ENCODE results near the gene C5. TPM values are rescaled to one million over a fixed set of nuclear protein-coding genes. Genes with fewer than 3 reads are reported as not detected.
"Not testable (repeated sequence)": the region's sequence is repeated elsewhere in the genome, so short reads cannot be mapped to it uniquely, and the experiment has no call there.

The C5 gene
- total RNA-seq, 2 experiments from 2014 or later: 1.9 to 3.4 TPM

- Mint-ChIP-seq H3K9me3 (no peaks in the 10 kb centered on the region), H3K27ac (no peak overlapping the region), H3K4me1 (ENCODE audit: low read depth) (peaks cover 23% of the 10 kb centered on the region), H3K27me3 (no peaks in the 10 kb centered on the region), H3K36me3 (ENCODE audit: low read depth) (no peaks in the 10 kb centered on the region), H3K4me3 (no peak overlapping the region)
- POLR2A ChIA-PET: interaction anchor here (0.5 kb wide), 1 partner anchor 174 kb away, joined by 4 read pairs; no protein-coding TSS in a partner anchor
- DNase-seq (no peak), ATAC-seq (peak; percentile 30)
- CTCF ChIA-PET: interaction anchor here (2.4 kb wide), 1 partner anchor 9 kb away, joined by 10 read pairs; no protein-coding TSS in a partner anchor
- intact Hi-C loops (cut with micrococcal nuclease): no loop called here
- TF ChIP-seq CTCF (IDR thresholded peaks at IDR 0.05): no peak
Observed at GRCh38 chr9:120971938-120972337, 78.1 kb downstream of the C5 start.

GRCh38 chr9:120971471-120971870, 78.6 kb downstream of the C5 start:
- CTCF ChIA-PET: interaction anchor here (2.4 kb wide), 1 partner anchor 10 kb away, joined by 10 read pairs; no protein-coding TSS in a partner anchor
- intact Hi-C loops (cut with micrococcal nuclease); DNase-seq; ATAC-seq; H3K36me3 Mint-ChIP-seq (ENCODE audit: low read depth); H3K4me3 Mint-ChIP-seq; H3K27me3 Mint-ChIP-seq; H3K9me3 Mint-ChIP-seq; H3K27ac Mint-ChIP-seq: not testable (repeated sequence)
- POLR2A ChIA-PET: interaction anchor here (1.1 kb wide), 1 partner anchor 11 kb away, joined by 3 read pairs; no protein-coding TSS in a partner anchor
- H3K4me1 Mint-ChIP-seq (ENCODE audit: low read depth): peaks cover 23% of the 10 kb centered on the region

- Mint-ChIP-seq H3K27me3 (peaks cover 3% of the 10 kb centered on the region), H3K27ac (no peak overlapping the region), H3K36me3 (ENCODE audit: low read depth) (no peaks in the 10 kb centered on the region), H3K4me3 (no peak overlapping the region), H3K4me1 (ENCODE audit: low read depth) (peaks cover 19% of the 10 kb centered on the region), H3K9me3 (no peaks in the 10 kb centered on the region)
- POLR2A ChIA-PET: interaction anchor here (0.6 kb wide), 1 partner anchor 68 kb away, joined by 3 read pairs; no protein-coding TSS in a partner anchor
- ATAC-seq (no peak), DNase-seq (no peak)
- intact Hi-C loops (cut with micrococcal nuclease): no loop called here
- CTCF ChIA-PET: interaction anchor here (1.5 kb wide), 1 partner anchor 11 kb away, joined by 8 read pairs; no protein-coding TSS in a partner anchor
- TF ChIP-seq CTCF (IDR thresholded peaks at IDR 0.05): no peak
Observed at GRCh38 chr9:120970244-120970643, 79.8 kb downstream of the C5 start.

- ChIA-PET POLR2A (no interaction called here), CTCF (interaction anchor here (0.8 to 1.8 kb wide), 2 partner anchors 13 to 16 kb away, joined by 3 to 4 read pairs; no protein-coding TSS in a partner anchor)
- H3K27me3 Mint-ChIP-seq: peaks cover 3% of the 10 kb centered on the region
- intact Hi-C loops (cut with micrococcal nuclease): no loop called here
- no peak overlapping the region for H3K4me3 Mint-ChIP-seq
- ATAC-seq: no peak
- H3K9me3 Mint-ChIP-seq: no peaks in the 10 kb centered on the region
- no peak overlapping the region for H3K27ac Mint-ChIP-seq
- no peaks in the 10 kb centered on the region for H3K4me1 Mint-ChIP-seq (ENCODE audit: low read depth)
- no peaks in the 10 kb centered on the region for H3K36me3 Mint-ChIP-seq (ENCODE audit: low read depth)
- DNase-seq: no peak
- no peak for TF ChIP-seq CTCF (IDR thresholded peaks at IDR 0.05)
Observed at GRCh38 chr9:120966013-120966369, 84.1 kb downstream of the C5 start.

GRCh38 chr9:120965344-120966012, 84.6 kb downstream of the C5 start:
- no peak for ATAC-seq
- CTCF ChIA-PET: interaction anchor here (0.8 to 2.0 kb wide), 5 partner anchors 16 to 313 kb away, joined by 3 to 7 read pairs (median 6); no protein-coding TSS in a partner anchor

More at GRCh38 chr9:120965344-120966012, 84.6 kb downstream of the C5 start:
- peaks cover 3% of the 10 kb centered on the region for H3K27me3 Mint-ChIP-seq
- no peak overlapping the region for H3K4me3 Mint-ChIP-seq
- intact Hi-C loops (cut with micrococcal nuclease): no loop called here
- TF ChIP-seq CTCF (IDR thresholded peaks at IDR 0.05): no peak
- H3K4me1 Mint-ChIP-seq (ENCODE audit: low read depth): no peaks in the 10 kb centered on the region
- no peak overlapping the region for H3K27ac Mint-ChIP-seq
- no peak for DNase-seq
- POLR2A ChIA-PET: interaction anchor here (0.6 kb wide), 1 partner anchor 40 kb away, joined by 3 read pairs; no protein-coding TSS in a partner anchor
- no peaks in the 10 kb centered on the region for H3K36me3 Mint-ChIP-seq (ENCODE audit: low read depth)
- H3K9me3 Mint-ChIP-seq: no peaks in the 10 kb centered on the region

Data from activated CD8-positive, alpha-beta T cell treated with anti-CD3 and anti-CD28 coated beads for 36 hours (primary cell).